ENCODE measurements around the gene CCDC88B.

DNA sequence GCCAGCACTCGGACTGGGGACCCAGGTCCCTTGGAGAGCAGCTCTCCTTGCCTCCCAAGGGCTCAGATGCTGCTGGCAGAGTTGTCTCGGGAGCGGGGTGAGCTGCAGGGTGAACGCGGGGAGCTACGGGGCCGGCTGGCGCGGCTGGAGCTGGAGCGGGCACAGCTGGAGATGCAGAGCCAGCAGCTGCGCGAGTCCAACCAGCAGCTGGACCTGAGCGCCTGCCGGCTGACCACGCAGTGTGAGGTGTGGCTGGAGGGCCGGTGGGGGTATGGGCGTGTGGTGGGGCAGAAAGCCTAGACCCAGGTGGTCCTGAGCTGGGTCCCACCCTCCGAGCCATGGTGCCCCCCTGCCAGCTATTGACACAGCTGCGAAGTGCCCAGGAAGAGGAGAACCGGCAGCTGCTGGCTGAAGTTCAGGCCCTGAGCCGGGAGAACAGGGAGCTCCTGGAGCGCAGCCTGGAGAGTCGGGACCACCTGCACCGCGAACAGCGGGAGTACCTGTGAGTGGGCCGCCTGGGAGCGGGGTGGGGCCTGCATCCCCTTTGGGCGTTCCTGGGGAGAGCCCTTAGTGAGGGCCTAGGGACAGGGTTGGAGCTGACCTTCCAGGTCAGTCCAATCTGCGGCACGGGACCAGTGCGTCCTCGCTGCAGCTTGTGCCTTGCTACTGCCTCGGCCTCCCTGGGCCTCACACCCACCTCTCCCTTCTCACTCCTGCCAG, 13.2 kb downstream of the CCDC88B start:
- TF ChIP-seq EP300 (conservative IDR thresholded peaks at IDR 0.05; ENCODE audit: poor library complexity, severe bottlenecking) = no peak
- TF ChIP-seq EZH2 (IDR thresholded peaks at IDR 0.05; ENCODE audit: borderline replicate concordance, insufficient read depth, low read length, poor library complexity, severe bottlenecking) = no peak
- TF ChIP-seq, protein P1, sequence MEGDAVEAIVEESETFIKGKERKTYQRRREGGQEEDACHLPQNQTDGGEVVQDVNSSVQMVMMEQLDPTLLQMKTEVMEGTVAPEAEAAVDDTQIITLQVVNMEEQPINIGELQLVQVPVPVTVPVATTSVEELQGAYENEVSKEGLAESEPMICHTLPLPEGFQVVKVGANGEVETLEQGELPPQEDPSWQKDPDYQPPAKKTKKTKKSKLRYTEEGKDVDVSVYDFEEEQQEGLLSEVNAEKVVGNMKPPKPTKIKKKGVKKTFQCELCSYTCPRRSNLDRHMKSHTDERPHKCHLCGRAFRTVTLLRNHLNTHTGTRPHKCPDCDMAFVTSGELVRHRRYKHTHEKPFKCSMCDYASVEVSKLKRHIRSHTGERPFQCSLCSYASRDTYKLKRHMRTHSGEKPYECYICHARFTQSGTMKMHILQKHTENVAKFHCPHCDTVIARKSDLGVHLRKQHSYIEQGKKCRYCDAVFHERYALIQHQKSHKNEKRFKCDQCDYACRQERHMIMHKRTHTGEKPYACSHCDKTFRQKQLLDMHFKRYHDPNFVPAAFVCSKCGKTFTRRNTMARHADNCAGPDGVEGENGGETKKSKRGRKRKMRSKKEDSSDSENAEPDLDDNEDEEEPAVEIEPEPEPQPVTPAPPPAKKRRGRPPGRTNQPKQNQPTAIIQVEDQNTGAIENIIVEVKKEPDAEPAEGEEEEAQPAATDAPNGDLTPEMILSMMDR (IDR thresholded peaks at IDR 0.05; ENCODE audit: poor library complexity, severe bottlenecking) = no peak
- no peak for TF ChIP-seq RAD21 (conservative IDR thresholded peaks at IDR 0.05)
- TF ChIP-seq TAF1 (IDR thresholded peaks at IDR 0.05; ENCODE audit: low read depth) = no peak
- TF ChIP-seq, protein P2, sequence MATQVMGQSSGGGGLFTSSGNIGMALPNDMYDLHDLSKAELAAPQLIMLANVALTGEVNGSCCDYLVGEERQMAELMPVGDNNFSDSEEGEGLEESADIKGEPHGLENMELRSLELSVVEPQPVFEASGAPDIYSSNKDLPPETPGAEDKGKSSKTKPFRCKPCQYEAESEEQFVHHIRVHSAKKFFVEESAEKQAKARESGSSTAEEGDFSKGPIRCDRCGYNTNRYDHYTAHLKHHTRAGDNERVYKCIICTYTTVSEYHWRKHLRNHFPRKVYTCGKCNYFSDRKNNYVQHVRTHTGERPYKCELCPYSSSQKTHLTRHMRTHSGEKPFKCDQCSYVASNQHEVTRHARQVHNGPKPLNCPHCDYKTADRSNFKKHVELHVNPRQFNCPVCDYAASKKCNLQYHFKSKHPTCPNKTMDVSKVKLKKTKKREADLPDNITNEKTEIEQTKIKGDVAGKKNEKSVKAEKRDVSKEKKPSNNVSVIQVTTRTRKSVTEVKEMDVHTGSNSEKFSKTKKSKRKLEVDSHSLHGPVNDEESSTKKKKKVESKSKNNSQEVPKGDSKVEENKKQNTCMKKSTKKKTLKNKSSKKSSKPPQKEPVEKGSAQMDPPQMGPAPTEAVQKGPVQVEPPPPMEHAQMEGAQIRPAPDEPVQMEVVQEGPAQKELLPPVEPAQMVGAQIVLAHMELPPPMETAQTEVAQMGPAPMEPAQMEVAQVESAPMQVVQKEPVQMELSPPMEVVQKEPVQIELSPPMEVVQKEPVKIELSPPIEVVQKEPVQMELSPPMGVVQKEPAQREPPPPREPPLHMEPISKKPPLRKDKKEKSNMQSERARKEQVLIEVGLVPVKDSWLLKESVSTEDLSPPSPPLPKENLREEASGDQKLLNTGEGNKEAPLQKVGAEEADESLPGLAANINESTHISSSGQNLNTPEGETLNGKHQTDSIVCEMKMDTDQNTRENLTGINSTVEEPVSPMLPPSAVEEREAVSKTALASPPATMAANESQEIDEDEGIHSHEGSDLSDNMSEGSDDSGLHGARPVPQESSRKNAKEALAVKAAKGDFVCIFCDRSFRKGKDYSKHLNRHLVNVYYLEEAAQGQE (IDR thresholded peaks at IDR 0.05; ENCODE audit: borderline replicate concordance) = no peak
- TF ChIP-seq POLR2AphosphoS5 (IDR thresholded peaks at IDR 0.05) = no peak
- TF ChIP-seq SMC3 (conservative IDR thresholded peaks at IDR 0.05; ENCODE audit: poor library complexity) = no peak
- no peak for TF ChIP-seq MXI1 (conservative IDR thresholded peaks at IDR 0.05; ENCODE audit: poor library complexity, severe bottlenecking)

Data from neural cell (in vitro differentiated cells).